Breast epithelium (tissue), 4 donors: ENCODE results near the gene MYLIP. TPM values are rescaled to one million over a fixed set of nuclear protein-coding genes. Genes with fewer than 3 reads are reported as not detected.

Experiments used
- DNase-seq, 2 donors: peaks; one replicate each; pipeline ENCODE4 v3.0.0-alpha.2; 2019; ENCODE audit warnings: low spot score in 2 of 2
- H3K27ac ChIP-seq, 2 donors: fragments of 200-600 bp; sonication (generic) in 1 of 2; one replicate each; pipeline ENCODE4 v1.5.1; 2016 to 2019; ENCODE audit warnings: mild to moderate bottlenecking in 1 of 2
- H3K27me3 ChIP-seq, 2 donors: fragments of 200-600 bp; sonication (generic) in 1 of 2; one replicate each; pipeline versions ENCODE4 v1.5.1 to v1.6.0; 2017 to 2019; ENCODE audit warnings: control low read depth in 1 of 2, mild to moderate bottlenecking in 1 of 2
- H3K36me3 ChIP-seq: fragments of 200-600 bp; one replicate; pipeline ENCODE4 v1.5.1; 2019
- H3K4me1 ChIP-seq, 2 donors: fragments of 200-600 bp; sonication (generic); one replicate each; pipeline ENCODE4 v1.5.1; 2016 to 2019; ENCODE audit warnings: control low read depth in 1 of 2
- H3K4me3 ChIP-seq, 3 donors: fragments of 200-600 bp; sonication (generic); 1 replicate in 2 of 3; 2 replicates in 1 of 3; pipeline ENCODE4 v1.5.1; 2016 to 2019; ENCODE audit warnings: mild to moderate bottlenecking in 3 of 3, moderate library complexity in 2 of 3
- H3K9me3 ChIP-seq, 2 donors: fragments of 200-600 bp; sonication (generic) in 1 of 2; one replicate each; pipeline ENCODE4 v1.5.1; 2016 to 2019; ENCODE audit warnings: control low read depth in 1 of 2
- CTCF ChIP-seq, 3 donors: fragments of 450-650 bp; IDR thresholded peaks; one replicate each; pipeline ENCODE4 v1.5.1; 2016 to 2017; ENCODE audit warnings: antibody characterized with exemption in 3 of 3, mild to moderate bottlenecking in 3 of 3, moderate library complexity in 3 of 3
- POLR2A ChIP-seq: fragments of 450-650 bp; IDR thresholded peaks from one replicate; pipeline ENCODE4 v1.6.1; 2016; ENCODE audit warnings: antibody characterized with exemption, mild to moderate bottlenecking, moderate library complexity
- POLR2AphosphoS5 ChIP-seq, 3 donors: sonication (generic); formaldehyde crosslinking; IDR thresholded peaks; one replicate each; pipeline ENCODE4 v1.6.1; 2017; ENCODE audit warnings: antibody characterized with exemption in 3 of 3
- intact Hi-C: fragments of 100-400 bp; cut with DNase I; formaldehyde crosslinking; loops from one replicate; pipeline ENCODE4 v1.15.1; 2023; ENCODE audit warnings: low total_unique reads
- total RNA-seq, 3 donors: library from RNA; depleted of rRNA; stranded (reverse); fragments of >200 nt; gene quantifications; one replicate each; pipeline ENCODE4 v1.1.0, GENCODE V29; 2016

MYLIP gene
- total RNA-seq, 3 donors from 2014 or later = 47.2 to 63.0 (median 59.6) TPM

DNA sequence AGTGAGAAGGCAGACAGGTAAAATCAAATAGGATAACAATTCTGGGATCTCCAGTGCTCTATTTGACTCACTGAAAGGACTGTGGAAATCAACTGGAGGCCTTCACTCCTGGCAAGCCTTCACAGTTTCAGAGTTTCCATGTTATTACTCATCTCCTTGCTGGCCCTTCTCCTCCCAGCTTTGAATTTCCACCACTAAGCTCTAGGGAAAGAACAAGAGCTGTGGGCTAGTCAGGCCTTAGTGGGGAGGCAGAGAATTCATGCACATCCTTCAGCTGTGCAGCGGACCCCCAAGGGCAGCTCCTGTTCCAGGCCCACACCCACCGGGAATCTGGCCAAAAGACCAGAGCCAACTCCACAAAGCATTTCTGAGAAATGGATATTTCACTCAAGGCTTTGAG, 26.0 kb downstream of the MYLIP start:
- H3K9me3 ChIP-seq = no peaks in the 10 kb centered on the region
- no peak for DNase-seq
- H3K4me1 ChIP-seq = no peaks in the 10 kb centered on the region
- no peak overlapping the region for H3K4me3 ChIP-seq
- peak overlapping the region in 1 of 2 donors; percentile 48 for H3K27ac ChIP-seq
- H3K27me3 ChIP-seq = no peaks in the 10 kb centered on the region
- no peak for TF ChIP-seq POLR2AphosphoS5 (IDR thresholded peaks at IDR 0.05)
- no peak for TF ChIP-seq POLR2A
- no peak for TF ChIP-seq CTCF (IDR thresholded peaks at IDR 0.05)
- no peaks in the 10 kb centered on the region for H3K36me3 ChIP-seq
- intact Hi-C loops = no loop called here

- no peak overlapping the region for H3K4me3 ChIP-seq
- TF ChIP-seq POLR2A = no peak
- no peak for TF ChIP-seq POLR2AphosphoS5 (IDR thresholded peaks at IDR 0.05)
- no peak for TF ChIP-seq CTCF (IDR thresholded peaks at IDR 0.05)
- H3K9me3 ChIP-seq = no peaks in the 10 kb centered on the region
- H3K27ac ChIP-seq = no peak overlapping the region
- no peak for DNase-seq
- no peaks in the 10 kb centered on the region for H3K36me3 ChIP-seq
- no peaks in the 10 kb centered on the region for H3K27me3 ChIP-seq
- intact Hi-C loops = no loop called here
- no peaks in the 10 kb centered on the region for H3K4me1 ChIP-seq
Measured at GRCh38 chr6:16157492-16157891, 28.6 kb downstream of the MYLIP start.

DNA sequence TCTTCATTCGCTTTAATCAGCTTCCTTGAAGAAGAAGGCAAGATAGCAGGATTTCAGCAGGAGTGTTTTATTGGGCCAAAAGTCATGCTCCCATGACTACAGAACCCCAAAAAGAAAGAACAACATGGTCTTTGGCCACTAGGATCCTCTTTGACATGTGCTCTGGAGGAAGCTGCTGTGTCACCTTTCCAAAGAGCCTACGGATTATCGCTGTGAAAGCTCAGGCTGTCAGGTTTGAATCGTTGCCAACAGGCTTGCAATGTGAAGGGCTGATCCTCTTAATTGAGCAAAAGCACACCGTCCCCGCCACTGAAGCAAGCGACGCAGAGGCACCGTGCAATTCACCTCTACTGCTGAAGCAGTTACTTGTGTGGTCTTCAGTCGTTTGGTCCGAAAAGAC, 29.0 kb downstream of the MYLIP start:
- H3K27ac ChIP-seq = no peak overlapping the region
- no peaks in the 10 kb centered on the region for H3K36me3 ChIP-seq

GRCh38 chr6:16158943-16159557, 30.2 kb downstream of the MYLIP start:
- TF ChIP-seq CTCF (IDR thresholded peaks at IDR 0.05) = no peak
- no peak for TF ChIP-seq POLR2AphosphoS5 (IDR thresholded peaks at IDR 0.05)
- Histone ChIP-seq H3K27ac (no peak overlapping the region), H3K36me3 (no peaks in the 10 kb centered on the region), H3K4me1 (no peaks in the 10 kb centered on the region), H3K27me3 (no peaks in the 10 kb centered on the region), H3K4me3 (no peak overlapping the region), H3K9me3 (no peaks in the 10 kb centered on the region)
- intact Hi-C loops = no loop called here
- no peak for DNase-seq

More for the DNA sequence above, 29.0 kb downstream of the MYLIP start:
- Histone ChIP-seq H3K9me3 (no peaks in the 10 kb centered on the region), H3K4me3 (no peak overlapping the region), H3K4me1 (no peaks in the 10 kb centered on the region), H3K27me3 (no peaks in the 10 kb centered on the region)
- intact Hi-C loops = no loop called here
- DNase-seq = no peak
- no peak for TF ChIP-seq POLR2A
- TF ChIP-seq POLR2AphosphoS5 (IDR thresholded peaks at IDR 0.05) = no peak
- no peak for TF ChIP-seq CTCF (IDR thresholded peaks at IDR 0.05)

GRCh38 chr6:16160794-16161193, 31.9 kb downstream of the MYLIP start:
- TF ChIP-seq POLR2AphosphoS5 (IDR thresholded peaks at IDR 0.05) (no peak), POLR2A (no peak), CTCF (IDR thresholded peaks at IDR 0.05) (no peak)
- H3K27ac ChIP-seq = no peak overlapping the region
- H3K36me3 ChIP-seq = no peaks in the 10 kb centered on the region
- no peaks in the 10 kb centered on the region for H3K27me3 ChIP-seq
- DNase-seq = no peak
- intact Hi-C loops = no loop called here
- H3K9me3 ChIP-seq = no peaks in the 10 kb centered on the region
- H3K4me1 ChIP-seq = no peaks in the 10 kb centered on the region
- H3K4me3 ChIP-seq = no peak overlapping the region
